Prostate gland (tissue), 2 donors: ENCODE data around the gene NOX3. TPM values are rescaled to one million over a fixed set of nuclear protein-coding genes. Genes with fewer than 3 reads are reported as not detected.

Experiments
- DNase-seq: peaks from one replicate; pipeline ENCODE4 v3.0.0-alpha.2; 2019; ENCODE audit warnings: low spot score
- H3K27ac ChIP-seq, 2 donors: fragments of 200-600 bp; sonication (generic); 2 replicates each; pipeline ENCODE4 v1.5.1; 2017 to 2019
- H3K27me3 ChIP-seq: fragments of 200-600 bp; sonication (generic); replicated peaks from 2 replicates; pipeline ENCODE4 v1.5.1; 2019; ENCODE audit not compliant: insufficient read depth
- H3K36me3 ChIP-seq, 2 donors: fragments of 200-600 bp; sonication (generic); 1 replicate in 1 of 2; 2 replicates in 1 of 2; pipeline versions ENCODE4 v1.5.1 to v1.8.1; 2017 to 2019
- H3K4me1 ChIP-seq: fragments of 200-600 bp; sonication (generic); replicated peaks from 2 replicates; pipeline ENCODE4 v1.5.1; 2019
- H3K4me3 ChIP-seq, 2 donors: fragments of 200-600 bp; sonication (generic); 2 replicates each; pipeline ENCODE4 v1.5.1; 2017 to 2019
- H3K9me3 ChIP-seq: fragments of 200-600 bp; sonication (generic); 2 replicates; pipeline ENCODE4 v1.5.1; 2017
- POLR2A ChIP-seq: fragments of 450-650 bp; IDR thresholded peaks from one replicate; pipeline ENCODE4 v1.6.1; 2016; ENCODE audit warnings: antibody characterized with exemption, mild to moderate bottlenecking
- POLR2AphosphoS5 ChIP-seq: sonication (generic); formaldehyde crosslinking; IDR thresholded peaks from one replicate; pipeline ENCODE4 v1.6.1; 2017; ENCODE audit warnings: antibody characterized with exemption
- WGBS: methylation state at CpG from one replicate; pipeline ENCODE4 v1.1.5; 2018; 5-methylcytosine and 5-hydroxymethylcytosine counted together
- intact Hi-C: fragments of 100-400 bp; cut with DNase I; formaldehyde crosslinking; loops from one replicate; pipeline ENCODE4 v1.14.2; 2022
- total RNA-seq, 2 donors: library from RNA; depleted of rRNA; stranded (reverse); fragments of >200 nt; gene quantifications; one replicate each; pipeline ENCODE4 v1.1.0, GENCODE V29; 2016
- TF ChIP-seq, protein P1 (sequence below), 4 experiments: fragments of 200-600 bp in 2 of 4; fragments of 450-650 bp in 2 of 4; sonication (generic) in 2 of 4; IDR thresholded peaks; 1 replicate in 3 of 4; 2 replicates in 1 of 4; pipeline ENCODE4 v1.5.1; 2016 to 2019; ENCODE audit warnings: antibody characterized with exemption in 4 of 4, mild to moderate bottlenecking in 2 of 4, moderate library complexity in 2 of 4

Gene NOX3
- total RNA-seq, 2 donors from 2014 or later = not detected

DNA sequence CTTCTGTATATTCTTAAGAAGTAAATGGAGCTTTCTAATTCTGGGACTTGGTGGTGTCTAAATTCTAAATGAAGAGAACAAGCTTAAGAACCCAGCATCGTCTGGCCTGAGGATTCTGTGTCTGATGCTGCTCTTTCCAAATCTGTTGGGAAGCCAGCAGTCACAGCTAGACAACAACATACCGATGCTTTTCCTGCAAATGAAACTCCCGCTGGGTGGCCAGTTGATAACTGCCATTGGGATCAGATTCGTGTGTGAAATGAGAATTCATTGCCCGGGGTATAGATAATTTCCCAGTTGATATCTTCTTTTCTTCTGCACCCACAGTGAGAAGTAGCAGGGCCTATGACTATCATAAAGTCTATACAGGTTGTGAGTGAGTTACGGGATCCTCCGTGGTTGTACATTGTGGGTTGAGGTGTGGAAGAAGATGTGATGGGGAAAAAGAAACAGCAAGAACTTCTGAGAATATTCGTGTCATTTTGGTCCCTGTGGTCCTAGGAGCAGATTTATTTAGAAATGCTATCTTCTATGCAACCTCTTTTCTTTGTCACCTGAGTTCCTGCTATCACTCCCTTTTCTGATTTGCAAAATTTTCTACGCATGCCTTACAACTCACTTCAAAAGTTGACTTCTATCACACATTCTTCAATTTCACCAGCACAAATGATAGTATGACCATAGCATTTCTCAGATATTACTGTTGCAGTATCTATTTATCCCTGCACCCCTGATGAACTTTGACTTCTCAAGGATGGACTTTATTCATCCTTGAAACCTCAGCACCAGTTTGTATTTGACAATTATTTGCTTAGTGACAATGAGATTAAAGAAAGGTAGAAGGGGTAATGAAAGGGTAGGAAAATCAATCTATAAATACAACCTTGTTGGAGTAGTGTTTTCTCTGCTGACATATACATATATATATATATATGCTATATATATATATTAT, 10.4 kb downstream of the NOX3 start:
- TF ChIP-seq POLR2A (no peak), POLR2AphosphoS5 (no peak)
- TF ChIP-seq, protein P1, sequence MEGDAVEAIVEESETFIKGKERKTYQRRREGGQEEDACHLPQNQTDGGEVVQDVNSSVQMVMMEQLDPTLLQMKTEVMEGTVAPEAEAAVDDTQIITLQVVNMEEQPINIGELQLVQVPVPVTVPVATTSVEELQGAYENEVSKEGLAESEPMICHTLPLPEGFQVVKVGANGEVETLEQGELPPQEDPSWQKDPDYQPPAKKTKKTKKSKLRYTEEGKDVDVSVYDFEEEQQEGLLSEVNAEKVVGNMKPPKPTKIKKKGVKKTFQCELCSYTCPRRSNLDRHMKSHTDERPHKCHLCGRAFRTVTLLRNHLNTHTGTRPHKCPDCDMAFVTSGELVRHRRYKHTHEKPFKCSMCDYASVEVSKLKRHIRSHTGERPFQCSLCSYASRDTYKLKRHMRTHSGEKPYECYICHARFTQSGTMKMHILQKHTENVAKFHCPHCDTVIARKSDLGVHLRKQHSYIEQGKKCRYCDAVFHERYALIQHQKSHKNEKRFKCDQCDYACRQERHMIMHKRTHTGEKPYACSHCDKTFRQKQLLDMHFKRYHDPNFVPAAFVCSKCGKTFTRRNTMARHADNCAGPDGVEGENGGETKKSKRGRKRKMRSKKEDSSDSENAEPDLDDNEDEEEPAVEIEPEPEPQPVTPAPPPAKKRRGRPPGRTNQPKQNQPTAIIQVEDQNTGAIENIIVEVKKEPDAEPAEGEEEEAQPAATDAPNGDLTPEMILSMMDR (IDR thresholded peaks at IDR 0.05) = no peak
- 83% methylated on average over 9 of the region's 9 CpGs for WGBS
- no peak overlapping the region for H3K4me3 ChIP-seq
- no peaks in the 10 kb centered on the region for H3K36me3 ChIP-seq
- no peaks in the 10 kb centered on the region for H3K27me3 ChIP-seq
- DNase-seq = no peak
- no peaks in the 10 kb centered on the region for H3K4me1 ChIP-seq
- no peak overlapping the region for H3K27ac ChIP-seq
- intact Hi-C loops = no loop called here
- H3K9me3 ChIP-seq = no peaks in the 10 kb centered on the region

DNA sequence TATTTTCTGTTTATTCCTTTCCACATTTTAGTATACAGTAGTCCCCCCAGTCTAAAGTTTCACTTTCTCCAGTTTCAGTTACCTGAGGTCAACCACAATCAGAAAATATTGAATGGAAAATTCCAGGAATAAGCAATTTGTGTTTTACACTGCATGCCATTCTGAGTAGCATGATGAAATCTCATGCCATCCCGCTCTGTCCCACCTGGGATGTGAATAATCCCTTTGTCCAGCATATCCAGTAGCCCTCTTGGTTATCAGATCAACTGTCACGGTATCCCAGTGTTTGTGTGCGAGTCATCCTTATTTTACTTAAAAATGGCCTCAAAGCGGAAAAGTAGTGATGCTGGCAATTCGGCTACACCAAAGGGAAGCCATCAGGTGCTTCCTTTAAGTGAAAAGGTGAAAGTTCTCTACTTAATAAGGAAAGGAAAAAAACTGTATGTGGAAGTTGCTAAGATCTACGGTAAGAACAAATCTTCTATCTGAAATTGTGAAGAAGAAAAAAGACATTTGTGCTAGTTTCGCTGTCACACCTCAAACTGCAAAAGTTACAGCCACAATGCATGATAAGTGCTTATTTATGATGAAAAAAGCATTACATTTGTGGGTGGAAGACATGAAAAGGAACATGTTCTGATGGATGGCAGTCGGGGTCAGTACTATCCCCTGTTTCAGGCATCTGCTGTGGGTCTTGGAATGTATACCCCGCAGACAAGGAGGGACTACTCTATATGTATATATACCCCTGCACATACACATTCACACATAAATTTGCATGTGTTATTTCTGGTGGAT, 11.3 kb downstream of the NOX3 start:
- Histone ChIP-seq H3K27me3 (no peaks in the 10 kb centered on the region), H3K9me3 (no peaks in the 10 kb centered on the region), H3K4me3 (no peak overlapping the region), H3K4me1 (no peaks in the 10 kb centered on the region), H3K36me3 (no peaks in the 10 kb centered on the region), H3K27ac (no peak overlapping the region)
- DNase-seq = no peak
- intact Hi-C loops = no loop called here
- WGBS = 86% methylated on average over 9 of the region's 9 CpGs
- TF ChIP-seq, protein P1 (IDR thresholded peaks at IDR 0.05) = no peak
- TF ChIP-seq POLR2A (no peak), POLR2AphosphoS5 (no peak)

DNA sequence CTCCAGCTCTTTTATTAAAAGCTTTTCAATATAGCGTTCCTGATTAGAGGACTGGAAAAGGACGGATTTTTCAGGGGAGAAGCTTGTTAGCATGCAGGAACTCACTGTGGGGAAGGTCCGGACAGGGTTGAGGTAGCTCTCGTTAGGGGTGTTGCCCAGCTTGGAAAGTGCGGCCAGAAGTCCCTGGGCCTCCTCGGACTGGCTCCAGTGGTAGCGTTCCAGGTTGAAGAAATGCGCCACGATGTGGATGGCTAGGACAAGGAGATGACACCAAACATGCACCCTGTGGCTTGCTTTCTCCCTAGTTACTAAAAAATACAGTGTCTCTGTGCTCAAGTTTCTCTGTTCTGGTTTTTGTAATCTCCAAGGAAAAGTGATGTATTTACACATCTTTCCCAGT, 12.5 kb downstream of the NOX3 start:
- intact Hi-C loops = no loop called here
- no peak for DNase-seq
- 91% methylated on average over 9 of the region's 9 CpGs for WGBS

DNA sequence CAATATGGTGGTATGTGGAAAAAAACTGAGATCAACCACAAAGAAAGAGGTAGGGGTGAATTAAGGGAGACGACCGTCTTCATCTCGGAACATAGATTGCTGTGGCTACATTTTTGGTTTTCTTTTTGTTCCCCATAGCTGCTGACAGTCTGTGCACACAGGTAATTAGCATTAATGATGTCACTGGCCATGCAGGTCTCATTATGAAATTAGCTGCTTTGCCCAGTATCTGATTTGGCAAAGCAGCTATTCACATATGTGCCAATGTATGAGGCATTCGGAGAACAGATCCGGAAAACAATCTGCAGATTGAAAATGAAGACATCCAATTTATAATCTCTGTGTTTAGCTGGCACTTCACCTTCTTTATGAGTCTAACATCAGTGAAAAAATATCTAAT, 13.1 kb downstream of the NOX3 start:
- TF ChIP-seq POLR2AphosphoS5 = no peak
- TF ChIP-seq POLR2A = no peak
- H3K27me3 ChIP-seq = no peaks in the 10 kb centered on the region
- H3K4me1 ChIP-seq = no peaks in the 10 kb centered on the region
- no peaks in the 10 kb centered on the region for H3K36me3 ChIP-seq
- H3K27ac ChIP-seq = no peak overlapping the region
- H3K9me3 ChIP-seq = no peaks in the 10 kb centered on the region
- intact Hi-C loops = no loop called here
- 78% methylated on average over 5 of the region's 5 CpGs for WGBS
- no peak for DNase-seq
- H3K4me3 ChIP-seq = no peak overlapping the region

More for the DNA sequence above, 12.5 kb downstream of the NOX3 start:
- no peaks in the 10 kb centered on the region for H3K4me1 ChIP-seq
- TF ChIP-seq POLR2AphosphoS5 (no peak), POLR2A (no peak)
- TF ChIP-seq, protein P1 (IDR thresholded peaks at IDR 0.05) = no peak
- H3K4me3 ChIP-seq = no peak overlapping the region
- H3K9me3 ChIP-seq = no peaks in the 10 kb centered on the region
- no peaks in the 10 kb centered on the region for H3K36me3 ChIP-seq
- no peaks in the 10 kb centered on the region for H3K27me3 ChIP-seq
- no peak overlapping the region for H3K27ac ChIP-seq

DNA sequence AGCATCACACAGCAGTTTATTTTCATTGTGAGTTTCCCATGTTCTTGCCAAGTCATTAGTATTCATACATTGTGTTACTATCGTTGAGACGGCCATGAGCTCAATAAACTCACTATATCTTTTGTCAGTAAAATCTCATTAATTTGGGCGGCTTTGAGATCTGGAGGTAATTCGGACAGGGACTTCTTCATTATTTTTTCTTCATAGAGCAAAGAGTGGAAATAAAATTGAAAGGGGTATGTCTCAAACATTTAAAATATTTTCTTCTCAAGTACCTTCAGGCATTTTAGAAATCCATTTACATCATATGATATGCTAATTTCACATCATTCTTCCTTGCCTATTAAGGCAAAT, 14.6 kb downstream of the NOX3 start:
- DNase-seq = no peak
- Histone ChIP-seq H3K27me3 (no peaks in the 10 kb centered on the region), H3K4me3 (no peak overlapping the region), H3K36me3 (no peaks in the 10 kb centered on the region), H3K9me3 (no peaks in the 10 kb centered on the region), H3K27ac (no peak overlapping the region), H3K4me1 (no peaks in the 10 kb centered on the region)
- TF ChIP-seq, protein P1 (IDR thresholded peaks at IDR 0.05) = no peak
- TF ChIP-seq POLR2AphosphoS5 (no peak), POLR2A (no peak)
- 21% methylated on average over 4 of the region's 4 CpGs for WGBS
- intact Hi-C loops = no loop called here
